SU-DHL-6 (cell line): Measurements from ENCODE around the gene IQGAP3.

ENCODE experiments used
- CTCF ChIP-seq: fragments of 200-600 bp; sonication (generic); IDR thresholded peaks from one replicate; pipeline ENCODE4 v1.5.1; 2017; ENCODE audit warnings: antibody characterized with exemption, mild to moderate bottlenecking, low read length, moderate library complexity; ENCODE audit not compliant: insufficient read depth, poor library complexity, severe bottlenecking
- EZH2phosphoT487 ChIP-seq: fragments of 200-600 bp; sonication (generic), shearing (Covaris generic); conservative IDR thresholded peaks from 2 replicates; pipeline ENCODE4 v1.6.1; 2018; ENCODE audit warnings: mild to moderate bottlenecking, antibody characterized with exemption, low read length, moderate library complexity, mixed read lengths

- TF ChIP-seq CTCF = no peak
- no peak for TF ChIP-seq EZH2phosphoT487
Measured at GRCh38 chr1:156477526-156478249, 94.7 kb downstream of the IQGAP3 start.
